Measurements from ENCODE around the gene NHLRC4. TPM values are rescaled to one million over a fixed set of nuclear protein-coding genes. Genes with fewer than 3 reads are reported as not detected.

The NHLRC4 gene
- total and polyA plus RNA-seq, 9 of the 15 experiments (the other 6 are each of a cell fraction or from before 2014, with no cell fraction given), result 0.24 to 3.7 (median 1.3) TPM; not detected in 2

- BruUV-seq (replicated peaks), result no TSS peak
- Histone ChIP-seq H3K9me3 (replicated peaks; ENCODE audit: control insufficient read depth, insufficient read depth, low read depth, low read length) (0 out of 2 replicates have a peak, but pooled peaks cover 4% of the 10 kb centered on the region), H2AFZ (ENCODE audit: low read depth, low read length) (no peak overlapping the region), H3K36me3 (ENCODE audit: control insufficient read depth, insufficient read depth, low read length) (peaks cover 6% of the 10 kb centered on the region; the same call in 1 of the 3 replicates), H3K9ac (ENCODE audit: insufficient read depth in 1 of 2, low read depth in 2 of 2, low read length in 2 of 2) (no peak overlapping the region), H4K20me1 (replicated peaks; ENCODE audit: control insufficient read depth, insufficient read depth, low read length) (no peaks in the 10 kb centered on the region), H3K4me1 (replicated peaks in 1 of 2; ENCODE audit: control insufficient read depth in 2 of 2, insufficient read depth in 2 of 2, low read length in 2 of 2) (peaks cover 0 to 29% of the 10 kb centered on the region in 2 experiments; a peak in 2 of 5 replicates), H3K4me3 (no peak overlapping the region), H3K9me1 (ENCODE audit: control insufficient read depth, insufficient read depth, low read length) (no peaks in the 10 kb centered on the region), H3K27ac (ENCODE audit: extremely low read depth, low read depth, low read length) (no peak overlapping the region; the same call in 2 of the 3 replicates), H3K4me2 (ENCODE audit: insufficient read depth, low read length) (no peak overlapping the region), H3K79me2 (ENCODE audit: control insufficient read depth, insufficient read depth, low read length) (peaks cover 3% of the 10 kb centered on the region; the same call in 2 of the 3 replicates), H3K27me3 (ENCODE audit: control insufficient read depth in 2 of 2, insufficient read depth in 2 of 2, low read length in 2 of 2) (no peaks in the 10 kb centered on the region)
- no peak for DNase-seq (ENCODE audit: extremely low read depth in 1 of 4, low spot score in 3 of 4)
- CTCF ChIA-PET (ENCODE audit: low intra/inter-chr PET ratio), result no interaction called here
- in situ Hi-C loops (cut with MboI), result no loop called here
- no peak for ATAC-seq
- intact Hi-C loops (cut with micrococcal nuclease), result no loop called here
- WGBS (ENCODE audit: insufficient coverage, low coverage, missing lambda C conversion rate), result 83% methylated on average over 13 of the region's 13 CpGs
- POLR2A ChIA-PET, result no interaction called here
- TF ChIP-seq KLF16 (IDR thresholded peaks at IDR 0.05) (no peak), ZNF324 (CRISPR knock-in tag; IDR thresholded peaks at IDR 0.05) (no peak), JUN (IDR thresholded peaks at IDR 0.05; ENCODE audit: borderline replicate concordance, low read depth, low read length) (no peak), JUN (CRISPR knock-in tag; IDR thresholded peaks at IDR 0.05; ENCODE audit: borderline replicate concordance) (no peak), ZNF707 (CRISPR knock-in tag; conservative IDR thresholded peaks at IDR 0.05) (no peak), CCAR2 (IDR thresholded peaks at IDR 0.05; ENCODE audit: low read depth, low read length) (no peak), U2AF1 (optimal IDR thresholded peaks at IDR 0.05; ENCODE audit: low read depth, low read length) (no peak), ZHX1 (conservative IDR thresholded peaks at IDR 0.05; ENCODE audit: low read length) (no peak), ZNF398 (CRISPR knock-in tag; IDR thresholded peaks at IDR 0.05) (no peak), MIER1 (IDR thresholded peaks at IDR 0.05; ENCODE audit: low read depth) (no peak), IRF1 (CRISPR knock-in tag; IDR thresholded peaks at IDR 0.05; ENCODE audit: borderline replicate concordance) (no peak), CBX5 (IDR thresholded peaks at IDR 0.05; ENCODE audit: borderline replicate concordance, low read depth) (no peak), CEBPG (CRISPR knock-in tag; IDR thresholded peaks at IDR 0.05) (no peak), CEBPG (tag; conservative IDR thresholded peaks at IDR 0.05 in 1 of 2, IDR thresholded peaks at IDR 0.05 in 1 of 2) (no peak), MED1 (CRISPR knock-in tag; IDR thresholded peaks at IDR 0.05; ENCODE audit: borderline replicate concordance) (no peak)
- no peak for FAIRE-seq
These were observed 48.3 kb downstream of the NHLRC4 start for GRCh38 chr16:615122-615521.
